Epithelial cell of umbilical artery (primary cell): ENCODE measurements around the gene OGN. TPM values are rescaled to one million over a fixed set of nuclear protein-coding genes. Genes with fewer than 3 reads are reported as not detected.

ENCODE experiments used
- total RNA-seq: library from RNA; depleted of rRNA; stranded (reverse); fragments of >200 nt; gene quantifications from 2 replicates; pipeline ENCODE4 v1.2.3, GENCODE V29; 2014

Gene OGN
- total RNA-seq, result not detected in 2 replicates

GRCh38 chr9:92404042-92404836, at the start of gene OGN:
Gene OGN, minus strand, starts transcription at chr9:92404578. Its CDS starts 1,171 bp downstream, at chr9:92403407.

GRCh38 chr9:92424340-92424739, 20.0 kb upstream of the OGN start, which contains the start of gene OMD:
Gene OMD, minus strand, starts transcription at chr9:92424471. Its CDS starts 6,913 bp downstream, at chr9:92417558.

Other genes starting within 250 kb of the OGN start
- 201 and 253 TPM in 2 replicates for gene IARS1, start 110.9 kb downstream of the OGN start, total RNA-seq
- 19.5 and 34.5 TPM in 2 replicates for gene NOL8, start 79.2 kb downstream of the OGN start, total RNA-seq
- gene CENPP, start 78.6 kb downstream of the OGN start, total RNA-seq, result 2.6 and 4.7 TPM in 2 replicates
- not detected in 2 replicates for gene OMD, start 19.9 kb upstream of the OGN start, total RNA-seq
- not detected in 2 replicates for gene ASPN, start 77.9 kb upstream of the OGN start, total RNA-seq
- 0.32 TPM in 1 of 2 replicates, not detected in the other for gene ECM2, start 131.4 kb upstream of the OGN start, total RNA-seq